Heart left ventricle (tissue), 16 donors: Measurements from ENCODE around the gene CXCL12. TPM values are rescaled to one million over a fixed set of nuclear protein-coding genes. Genes with fewer than 3 reads are reported as not detected.
A peak's percentile ranks its signal among the peaks of the same experiment; 100 is the strongest.

Source experiments
- ATAC-seq, 4 donors: fragments of 200-7000 bp; cut with Tn5 transposase; one replicate each; pipeline ENCODE4 v1.9.1; 2020 to 2022; ENCODE audit warnings: moderate library complexity in 4 of 4, mild to moderate bottlenecking in 3 of 4, moderate number of reproducible peaks in 1 of 4
- DNase-seq, 5 donors: peaks; one replicate each; pipeline ENCODE4 v3.0.0-alpha.2; 2020
- H3K27ac ChIP-seq, 12 donors: fragments of 200-600 bp; sonication (generic) in 4 of 12; one replicate each; pipeline versions ENCODE4 v1.5.0 to v1.8.0; 2016 to 2022; ENCODE audit warnings: mild to moderate bottlenecking in 2 of 12
- H3K27me3 ChIP-seq, 9 donors: fragments of 200-600 bp; sonication (generic) in 2 of 9; one replicate each; pipeline versions ENCODE4 v1.5.1 to v1.8.0; 2016 to 2022; ENCODE audit warnings: mild to moderate bottlenecking in 3 of 9
- H3K36me3 ChIP-seq, 9 donors: fragments of 200-600 bp; sonication (generic) in 2 of 9; one replicate each; pipeline versions ENCODE4 v1.5.0 to v1.8.0; 2018 to 2022; ENCODE audit warnings: mild to moderate bottlenecking in 2 of 9
- H3K4me1 ChIP-seq, 12 donors: fragments of 200-600 bp; sonication (generic) in 4 of 12; one replicate each; pipeline versions ENCODE4 v1.5.0 to v1.8.0; 2016 to 2022; ENCODE audit warnings: mild to moderate bottlenecking in 3 of 12
- H3K4me3 ChIP-seq, 12 donors: fragments of 200-600 bp; sonication (generic) in 4 of 12; one replicate each; pipeline versions ENCODE4 v1.5.0 to v1.8.0; 2017 to 2022; ENCODE audit warnings: mild to moderate bottlenecking in 9 of 12, moderate library complexity in 4 of 12
- H3K9me3 ChIP-seq, 12 donors: fragments of 200-600 bp; sonication (generic) in 4 of 12; one replicate each; pipeline versions ENCODE4 v1.5.0 to v1.8.0; 2016 to 2022; ENCODE audit warnings: mild to moderate bottlenecking in 1 of 12
- POLR2A ChIP-seq, 2 donors: fragments of 450-650 bp; IDR thresholded peaks; one replicate each; pipeline ENCODE4 v1.6.1; 2017; ENCODE audit warnings: antibody characterized with exemption in 2 of 2, mild to moderate bottlenecking in 2 of 2, moderate library complexity in 2 of 2
- WGBS, 4 donors: extraction: QIAGEN DNeasy Blood & Tissue Kit in 2 of 4; methylation state at CpG; one replicate each; pipeline versions ENCODE4 v1.1.5 to v1.1.7; 2013 to 2018; 5-methylcytosine and 5-hydroxymethylcytosine counted together
- intact Hi-C, 10 donors: fragments of 100-400 bp; cut with DNase I; formaldehyde crosslinking; loops; one replicate each; pipeline versions ENCODE4 v1.11.1 to v1.14.2; 2022
- long read RNA-seq, 3 donors: library from polyadenylated mRNA; unstranded; transcript quantifications; one replicate each; pipeline ENCODE4 v2.0.0, GENCODE V29; 2020 to 2021
- polyA plus RNA-seq, 2 donors: library from polyadenylated mRNA; stranded (reverse); fragments of 200-250 nt; gene quantifications; one replicate each; pipeline ENCODE4 v1.2.3, GENCODE V29; 2013
- total RNA-seq, 9 donors: library from RNA; depleted of rRNA in 2 of 9; stranded (reverse); fragments of >200 nt in 2 of 9; fragmentation: NEBNext Ultra II Directional in 3 of 9; extraction: Animal tissue kit (Norgen Biotek cat#: 25700) in 3 of 9; gene quantifications; one replicate each; pipeline versions ENCODE4 v1.1.0 to v1.2.4, GENCODE V29; 2016 to 2023
- TF ChIP-seq, protein P1 (sequence below), 12 donors: fragments of 200-600 bp; sonication (generic) in 4 of 12; IDR thresholded peaks; one replicate each; pipeline versions ENCODE4 v1.5.0 to v1.8.0; 2018 to 2022; ENCODE audit warnings: antibody characterized with exemption in 12 of 12, mild to moderate bottlenecking in 5 of 12
- donor health status: ischemic (EF 13 %, LVEDD 7.1; RV severe dilation, severe dysfunction).
- donor health status: healthy with polysubstance abuse.
- donor health status: DM: no; HTN: yes; CAD: no.
- donor health status: DM: no; HTN: no; CAD: no.
- donor health status: ischemic (EF 25% LVEDD 6.9; RV normal size, moderate dysfunction).
- donor health status: ischemic (EF 25% LVEDD 5.7; RV mildly dilated, moderate dysfunction).
- donor health status: healthy.
- donor health status: DM: yes; HTN: yes; CAD: no.
- donor health status: ischemic (EF 35%, LVEDD 5.7; RV mildly dilated, moderate dysfunction).
- donor health status: nonischemic (EF 11% LVEDD 7.7; RV severe dilation, severe dysfunction).
- donor health status: DM: yes; HTN: yes; CAD: no.
- donor health status: PGD.
- donor health status: ischemic (EF 29% LVEDD 5.4; RV normal size, mild dysfunction).
- donor health status: nonischemic (EF 23%, LVEDD 6.1; RV moderate dilation, normal function).

The CXCL12 gene
- 100 to 1,000 TPM in 7 of 9 donors, 10 to 100 TPM in 2; 70.6 to 203 (median 130) TPM for total RNA-seq
- polyA plus RNA-seq: 10 to 100 TPM; 56.4 to 71.4 TPM
- long read RNA-seq, donor 1, transcript CXCL12-201 (3 exons, 1,857 nt): major isoform, 8 of 75 reads
- long read RNA-seq, donor 1, partial matches to known transcripts: 1 of 75 reads
- long read RNA-seq, donor 1, other reads (novel, unspliced or antisense): 62 of 75 reads
- long read RNA-seq, donor 2, transcript CXCL12-201 (3 exons, 1,857 nt): major isoform, 41 of 159 reads
- long read RNA-seq, donor 2, transcript CXCL12-203 (4 exons, 3,532 nt): minor isoform, 6 of 159 reads
- long read RNA-seq, donor 2, transcript CXCL12-202 (4 exons, 470 nt): minor isoform, 23 of 159 reads
- long read RNA-seq, donor 2, partial matches to known transcripts: 9 of 159 reads
- long read RNA-seq, donor 2, other reads (novel, unspliced or antisense): 80 of 159 reads
- long read RNA-seq, donor 3, partial matches to known transcripts: 2 of 45 reads
- long read RNA-seq, donor 3, other reads (novel, unspliced or antisense): 38 of 45 reads

- Histone ChIP-seq H3K27me3 (peaks cover 0 to 26% (median 0%) of the 10 kb centered on the region in 9 donors), H3K4me3 (peak within 1 kb of the TSS; percentile 67 to 92 (median 79)), H3K4me1 (peaks cover 0 to 56% (median 22%) of the 10 kb centered on the region in 12 donors), H3K9me3 (no peaks in the 10 kb centered on the region), H3K36me3 (peaks cover 0 to 8% (median 4%) of the 10 kb centered on the region in 9 donors), H3K27ac (peak within 1 kb of the TSS; percentile 26 to 89 (median 78))
- ATAC-seq (peak in 2 of 4 donors; percentile 53 to 62), DNase-seq (peak; percentile 55 to 82 (median 75))
- intact Hi-C loops: loop anchor here (5.0 to 10.0 kb wide), 14 partner anchors 73 to 713 kb away; no protein-coding TSS in a partner anchor
- WGBS, 4 donors: 11 to 38% (median 20%) methylated on average over 26 to 75 of the region's 75 CpGs
- TF ChIP-seq POLR2A (IDR thresholded peaks at IDR 0.05): no peak
- TF ChIP-seq, protein P1, sequence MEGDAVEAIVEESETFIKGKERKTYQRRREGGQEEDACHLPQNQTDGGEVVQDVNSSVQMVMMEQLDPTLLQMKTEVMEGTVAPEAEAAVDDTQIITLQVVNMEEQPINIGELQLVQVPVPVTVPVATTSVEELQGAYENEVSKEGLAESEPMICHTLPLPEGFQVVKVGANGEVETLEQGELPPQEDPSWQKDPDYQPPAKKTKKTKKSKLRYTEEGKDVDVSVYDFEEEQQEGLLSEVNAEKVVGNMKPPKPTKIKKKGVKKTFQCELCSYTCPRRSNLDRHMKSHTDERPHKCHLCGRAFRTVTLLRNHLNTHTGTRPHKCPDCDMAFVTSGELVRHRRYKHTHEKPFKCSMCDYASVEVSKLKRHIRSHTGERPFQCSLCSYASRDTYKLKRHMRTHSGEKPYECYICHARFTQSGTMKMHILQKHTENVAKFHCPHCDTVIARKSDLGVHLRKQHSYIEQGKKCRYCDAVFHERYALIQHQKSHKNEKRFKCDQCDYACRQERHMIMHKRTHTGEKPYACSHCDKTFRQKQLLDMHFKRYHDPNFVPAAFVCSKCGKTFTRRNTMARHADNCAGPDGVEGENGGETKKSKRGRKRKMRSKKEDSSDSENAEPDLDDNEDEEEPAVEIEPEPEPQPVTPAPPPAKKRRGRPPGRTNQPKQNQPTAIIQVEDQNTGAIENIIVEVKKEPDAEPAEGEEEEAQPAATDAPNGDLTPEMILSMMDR (IDR thresholded peaks at IDR 0.05): no peak
Measured at GRCh38 chr10:44385026-44385695, at the start of gene CXCL12. Gene CXCL12, minus strand, starts transcription at chr10:44385097. Its CDS starts 92 bp downstream, at chr10:44385005.

DNA sequence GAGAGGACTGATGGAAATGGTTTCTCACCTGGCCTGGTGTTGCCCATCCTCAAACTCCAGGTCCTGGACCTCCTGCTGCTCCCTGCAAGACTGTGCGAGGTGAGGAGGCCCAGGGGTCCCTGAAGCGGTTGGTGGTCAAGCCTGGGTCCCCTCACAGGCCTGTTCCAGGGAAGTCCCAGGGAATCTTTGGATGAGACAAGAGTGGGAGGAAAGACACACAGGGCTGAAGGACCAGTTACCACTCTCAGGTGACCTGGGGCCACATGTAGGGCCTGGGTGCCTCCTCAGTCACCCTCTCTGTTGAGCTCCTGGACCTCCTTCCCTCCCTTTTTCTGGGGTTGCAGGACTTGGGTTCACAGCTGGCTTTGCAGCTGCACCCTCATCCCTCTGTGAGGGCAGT, 42.6 kb upstream of the CXCL12 start:
- Histone ChIP-seq H3K27ac (no peak overlapping the region), H3K27me3 (no peaks in the 10 kb centered on the region), H3K36me3 (no peaks in the 10 kb centered on the region), H3K9me3 (peaks cover 0 to 27% (median under 1%) of the 10 kb centered on the region in 12 donors), H3K4me1 (no peaks in the 10 kb centered on the region), H3K4me3 (no peak overlapping the region)
- 92 to 100% (median 97%) methylated on average over 2 of the region's 2 CpGs for WGBS, 4 donors
- DNase-seq: no peak
- intact Hi-C loops: loop anchor here in 1 of 10 donors (10.0 kb wide), 1 partner anchor 83 kb away; no protein-coding TSS in a partner anchor
- TF ChIP-seq, protein P1 (IDR thresholded peaks at IDR 0.05): no peak
- TF ChIP-seq POLR2A (IDR thresholded peaks at IDR 0.05): no peak
- ATAC-seq: no peak

DNA sequence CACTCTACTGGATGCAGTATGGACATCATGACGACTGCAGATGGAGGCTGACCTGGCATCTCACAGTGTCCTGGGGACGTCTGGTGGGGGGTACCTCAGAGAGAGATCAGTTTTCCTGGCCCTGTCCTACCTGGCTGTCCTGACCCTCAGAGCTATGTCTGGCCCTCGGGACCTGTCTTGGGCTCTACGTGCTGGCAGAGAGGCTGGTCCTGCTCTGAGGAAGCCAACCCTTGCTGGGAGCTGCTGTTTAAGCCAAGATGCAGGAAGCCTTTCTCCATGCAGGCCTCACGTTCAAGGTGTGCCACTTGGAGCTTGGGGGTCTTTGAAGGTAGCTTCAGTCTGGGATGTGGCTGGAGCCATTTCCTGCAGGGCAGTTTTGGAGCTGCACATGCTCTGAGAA, 42.1 kb upstream of the CXCL12 start:
- no peaks in the 10 kb centered on the region for H3K36me3 ChIP-seq
- peaks cover 0 to 26% (median 0%) of the 10 kb centered on the region in 12 donors for H3K9me3 ChIP-seq
- ATAC-seq: peak in 1 of 4 donors; percentile 21
- TF ChIP-seq, protein P1 (IDR thresholded peaks at IDR 0.05): no peak
- WGBS, 4 donors: 82 to 89% (median 87%) methylated on average over 5 of the region's 5 CpGs
- no peaks in the 10 kb centered on the region for H3K4me1 ChIP-seq
- no peaks in the 10 kb centered on the region for H3K27me3 ChIP-seq
- DNase-seq: no peak
- intact Hi-C loops: loop anchor here in 1 of 10 donors (10.0 kb wide), 1 partner anchor 82 kb away; no protein-coding TSS in a partner anchor
- H3K4me3 ChIP-seq: no peak overlapping the region
- no peak overlapping the region for H3K27ac ChIP-seq
